GM12878 (cell line): ENCODE measurements around the gene EVI5L. TPM values are rescaled to one million over a fixed set of nuclear protein-coding genes. Genes with fewer than 3 reads are reported as not detected.

ENCODE experiments used
- ATAC-seq: fragments of 200-7000 bp; cut with Tn5 transposase; 3 replicates; pipeline ENCODE4 v1.9.1; 2020; ENCODE audit warnings: mild to moderate bottlenecking, moderate library complexity
- BruUV-seq: library from RNA; stranded (reverse); fragments of 400-500 nt; replicated peaks from 2 replicates; lab custom pipeline; 2021; lab: Mats Ljungman, UMichigan
- CTCF ChIA-PET: fragments of 300-600 bp; sonication (Branson Sonifier 250); formaldehyde crosslinking; extraction: SDS; loops from one replicate; lab custom pipeline; 2021; ENCODE audit warnings: inconsistent platforms; lab: Yijun Ruan, JAX
- POLR2A ChIA-PET: fragments of 350-600 bp; formaldehyde crosslinking; extraction: SDS; loops from one replicate; lab custom pipeline; 2021; ENCODE audit warnings: inconsistent platforms; lab: Charles Lee
- RAD21 ChIA-PET: fragments of 300-600 bp; sonication (Branson Sonifier 250); formaldehyde crosslinking; loops from one replicate; lab custom pipeline; 2023; ENCODE audit warnings: antibody characterized with exemption; ENCODE audit not compliant: unreplicated experiment; lab: Charles Lee
- SMC1A ChIA-PET: fragments of 300-600 bp; sonication (Branson Sonifier 250); formaldehyde crosslinking; loops from one replicate; lab custom pipeline; 2023; ENCODE audit not compliant: unreplicated experiment, uncharacterized antibody; lab: Charles Lee
- DNase-seq: peaks from one replicate; pipeline ENCODE4 v3.0.0-alpha.2; 2011; ENCODE audit warnings: low read depth, low spot score
- FAIRE-seq: peaks from 3 replicates; lab custom pipeline; 2011; peaks lifted over from hg19 to GRCh38; lab: Jason Lieb, UNC
- H2AFZ ChIP-seq: 2 replicates; pipeline ENCODE4 v1.6.0; 2011; ENCODE audit warnings: low read depth, low read length, control low read depth; ENCODE audit not compliant: control insufficient read depth
- H3K27ac ChIP-seq: 2 replicates; pipeline ENCODE4 v1.5.1; 2011; ENCODE audit warnings: control low read depth; ENCODE audit not compliant: control insufficient read depth, insufficient read depth
- H3K27me3 ChIP-seq, 2 experiments: replicated peaks in 1 of 2; 2 replicates each; pipeline versions ENCODE4 v1.6.0 to v1.6.1; 2011; ENCODE audit warnings: low read length in 1 of 2; ENCODE audit not compliant: control insufficient read depth in 2 of 2, insufficient read depth in 2 of 2
- H3K36me3 ChIP-seq, 2 experiments: 2 replicates each; pipeline ENCODE4 v1.5.1; 2011; ENCODE audit warnings: low read length in 1 of 2; ENCODE audit not compliant: control insufficient read depth in 2 of 2, insufficient read depth in 2 of 2
- H3K4me1 ChIP-seq: 2 replicates; pipeline ENCODE4 v1.6.1; 2011; ENCODE audit warnings: mild to moderate bottlenecking, low read length, moderate library complexity, mixed read lengths; ENCODE audit not compliant: control insufficient read depth, insufficient read depth
- H3K4me2 ChIP-seq: 2 replicates; pipeline ENCODE4 v1.6.0; 2011; ENCODE audit warnings: control low read depth; ENCODE audit not compliant: control insufficient read depth, insufficient read depth
- H3K4me3 ChIP-seq: fragments of 200-600 bp; sonication (generic); 2 replicates; pipeline ENCODE4 v1.5.1; 2016
- H3K79me2 ChIP-seq: 2 replicates; pipeline ENCODE4 v1.6.0; 2011; ENCODE audit warnings: low read length; ENCODE audit not compliant: control insufficient read depth, insufficient read depth
- H3K9ac ChIP-seq: 2 replicates; pipeline ENCODE4 v1.8.0; 2011; ENCODE audit warnings: low read length, control low read depth, mixed read lengths; ENCODE audit not compliant: control insufficient read depth, insufficient read depth
- H3K9me3 ChIP-seq: replicated peaks from 3 replicates; pipeline ENCODE4 v1.5.1; 2011; ENCODE audit warnings: mild to moderate bottlenecking, low read length; ENCODE audit not compliant: control insufficient read depth, insufficient read depth
- H4K20me1 ChIP-seq: 2 replicates; pipeline ENCODE4 v1.6.0; 2011; ENCODE audit not compliant: control insufficient read depth, insufficient read depth
- BACH1 ChIP-seq: fragments of 450-650 bp; IDR thresholded peaks from 2 replicates; pipeline ENCODE4 v1.6.1; 2017; ENCODE audit warnings: mild to moderate bottlenecking, borderline replicate concordance
- CHD1 ChIP-seq: IDR thresholded peaks from 2 replicates; pipeline ENCODE4 v1.6.1; 2012; ENCODE audit warnings: low read depth, low read length, improper control_type of control experiment
- CHD4 ChIP-seq: fragments of 200-600 bp; sonication (generic); IDR thresholded peaks from 2 replicates; pipeline ENCODE4 v1.6.1; 2016; ENCODE audit warnings: mild to moderate bottlenecking
- EP300 ChIP-seq, 2 experiments: fragments of 150-350 bp in 1 of 2; IDR thresholded peaks; 2 replicates each; pipeline ENCODE4 v1.6.1; 2011 to 2012; ENCODE audit warnings: low read depth in 2 of 2, low read length in 2 of 2, borderline replicate concordance in 1 of 2, improper control_type of control experiment in 1 of 2, inconsistent platforms in 1 of 2; ENCODE audit not compliant: control insufficient read depth in 1 of 2
- FOXK2 ChIP-seq: fragments of 450-650 bp; IDR thresholded peaks from 2 replicates; pipeline ENCODE4 v1.6.1; 2017; ENCODE audit warnings: mild to moderate bottlenecking, moderate library complexity
- HDGF ChIP-seq: fragments of 450-650 bp; IDR thresholded peaks from 2 replicates; pipeline ENCODE4 v1.6.1; 2016; ENCODE audit warnings: antibody characterized with exemption
- PBX3 ChIP-seq: IDR thresholded peaks from 2 replicates; pipeline ENCODE4 v1.6.1; 2011; ENCODE audit warnings: mild to moderate bottlenecking, low read depth, low read length, moderate library complexity; ENCODE audit not compliant: insufficient replicate concordance
- POU2F2 ChIP-seq: IDR thresholded peaks from 3 replicates; pipeline ENCODE4 v1.6.1; 2011; ENCODE audit warnings: low read depth, mild to moderate bottlenecking, low read length, borderline replicate concordance
- RCOR1 ChIP-seq: conservative IDR thresholded peaks from 2 replicates; pipeline ENCODE4 v1.6.1; 2012; ENCODE audit warnings: low read depth, low read length, improper control_type of control experiment
- SMAD1 ChIP-seq: fragments of 450-650 bp; IDR thresholded peaks from 2 replicates; pipeline ENCODE4 v1.6.1; 2018; ENCODE audit warnings: mild to moderate bottlenecking, low read depth; ENCODE audit not compliant: partially characterized antibody
- SP1 ChIP-seq: IDR thresholded peaks from one replicate; pipeline ENCODE4 v1.6.1; 2011; ENCODE audit warnings: low read depth, low read length
- SPI1 ChIP-seq: IDR thresholded peaks from 2 replicates; pipeline ENCODE4 v1.6.1; 2011; ENCODE audit warnings: low read depth, mild to moderate bottlenecking, low read length, moderate library complexity, borderline replicate concordance; ENCODE audit not compliant: insufficient read depth
- SREBF2 ChIP-seq: IDR thresholded peaks from 2 replicates; pipeline ENCODE4 v1.6.1; 2012; ENCODE audit warnings: mild to moderate bottlenecking, low read length
- SUPT20H ChIP-seq: IDR thresholded peaks from 2 replicates; pipeline ENCODE4 v1.6.1; 2011; ENCODE audit warnings: low read depth, mild to moderate bottlenecking, low read length, moderate library complexity, borderline replicate concordance; ENCODE audit not compliant: control insufficient read depth
- WGBS: methylation state at CpG from one replicate; pipeline ENCODE4 v1.1.6; 2016; ENCODE audit warnings: low lambda C conversion rate; ENCODE audit not compliant: insufficient replicate concordance, insufficient coverage; ENCODE audit errors: missing lambda C conversion rate; 5-methylcytosine and 5-hydroxymethylcytosine counted together
- in situ Hi-C: fragments of 300-500 bp; cut with MboI; formaldehyde crosslinking; loops from 9 replicates; pipeline ENCODE4 v1.14.3; 2018; ENCODE audit warnings: mixed read lengths
- intact Hi-C: fragments of 100-400 bp; cut with micrococcal nuclease; formaldehyde crosslinking; loops from one replicate; pipeline ENCODE4 v1.14.2; 2022; ENCODE audit not compliant: unreplicated experiment
- polyA plus RNA-seq, 11 experiments: library from polyadenylated mRNA; depleted of rRNA in 4 of 11; unstranded in 6 of 11; stranded (reverse) in 5 of 11; fragments of >200 nt; fragmentation: Nextera tagmentation in 4 of 11; fragmentation: Illumina TruSeq in 1 of 11; extraction: Ambion mirVana in 4 of 11; extraction: Trizol in 1 of 11; gene quantifications; 1 replicate in 1 of 11; 2 replicates in 10 of 11; pipeline versions ENCODE4 v1.2.1 to v1.2.3, GENCODE V29; 2011 to 2016; ENCODE audit warnings: inconsistent platforms in 2 of 11, missing spikeins in 2 of 11, low read depth in 1 of 11
- total RNA-seq, 4 experiments: library from RNA; depleted of rRNA in 3 of 4; stranded (reverse); fragments of >200 nt in 3 of 4; fragmentation: Illumina TruSeq in 1 of 4; extraction: Trizol in 1 of 4; gene quantifications; 2 replicates each; pipeline versions ENCODE4 v1.2.1 to v1.2.3, GENCODE V29; 2013 to 2021

Gene EVI5L
- total and polyA plus RNA-seq, 10 of the 15 experiments (the other 5 are each of a cell fraction or from before 2014, with no cell fraction given): 0.23 to 13.8 (median 5.0) TPM

GRCh38 chr19:7822910-7823515, 7.0 kb upstream of the EVI5L start:
- CTCF ChIA-PET: no interaction called here
- Histone ChIP-seq H3K9me3 (peaks cover 5% of the 10 kb centered on the region), H3K79me2 (no peaks in the 10 kb centered on the region), H3K4me1 (peaks cover 7% of the 10 kb centered on the region), H3K4me3 (no peak overlapping the region), H3K36me3 (no peaks in the 10 kb centered on the region), H2AFZ (no peak overlapping the region), H3K4me2 (no peak overlapping the region), H3K9ac (no peak overlapping the region), H3K27ac (no peak overlapping the region), H4K20me1 (no peaks in the 10 kb centered on the region), H3K27me3 (no peaks in the 10 kb centered on the region)
- in situ Hi-C loops (no loop called here), intact Hi-C loops (no loop called here)
- RAD21 ChIA-PET: no interaction called here
- no peak for TF ChIP-seq EP300 (IDR thresholded peaks at IDR 0.05; ENCODE audit: borderline replicate concordance in 1 of 2, control insufficient read depth in 1 of 2, low read depth in 2 of 2, low read length in 2 of 2)
- TF ChIP-seq POU2F2: no peak
- no peak for TF ChIP-seq BACH1
- no peak for TF ChIP-seq SREBF2
- no peak for TF ChIP-seq CHD1
- TF ChIP-seq FOXK2: no peak
- no peak for TF ChIP-seq SUPT20H
- no peak for TF ChIP-seq SP1
- TF ChIP-seq HDGF: no peak
- TF ChIP-seq SMAD1: no peak
- no peak for TF ChIP-seq RCOR1
- no peak for TF ChIP-seq PBX3
- TF ChIP-seq CHD4: no peak
- no peak for TF ChIP-seq SPI1
- POLR2A ChIA-PET: no interaction called here
- WGBS: 51% methylated on average over 4 of the region's 4 CpGs
- DNase-seq (no peak), ATAC-seq (no peak), FAIRE-seq (no peak)
- SMC1A ChIA-PET: no interaction called here
- no TSS peak for BruUV-seq
